ENCODE measurements around the gene ARMC9.

The ARMC9 gene

DNA sequence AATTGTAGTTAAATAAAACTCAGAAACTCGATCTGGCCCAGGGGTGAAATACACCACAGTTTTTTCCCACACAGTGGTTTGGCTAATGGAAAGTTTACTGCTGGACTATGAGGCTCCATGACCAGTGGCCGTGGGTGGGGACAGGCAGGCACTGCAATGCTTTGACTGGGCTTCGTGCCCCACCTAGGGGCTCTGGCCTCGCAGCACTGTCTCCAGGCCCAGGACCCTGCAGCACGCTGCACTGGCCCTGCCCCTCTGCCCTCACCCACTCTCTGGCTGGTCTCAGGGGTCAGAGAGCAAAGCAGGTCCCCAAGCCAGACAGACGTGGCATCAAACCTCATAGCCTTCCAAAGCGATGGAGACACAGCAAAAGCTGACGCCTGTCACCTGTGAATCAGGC, 183.7 kb downstream of the ARMC9 start:
- no peak for DNase-seq (ENCODE audit: low read depth in 3 of 3)

DNA sequence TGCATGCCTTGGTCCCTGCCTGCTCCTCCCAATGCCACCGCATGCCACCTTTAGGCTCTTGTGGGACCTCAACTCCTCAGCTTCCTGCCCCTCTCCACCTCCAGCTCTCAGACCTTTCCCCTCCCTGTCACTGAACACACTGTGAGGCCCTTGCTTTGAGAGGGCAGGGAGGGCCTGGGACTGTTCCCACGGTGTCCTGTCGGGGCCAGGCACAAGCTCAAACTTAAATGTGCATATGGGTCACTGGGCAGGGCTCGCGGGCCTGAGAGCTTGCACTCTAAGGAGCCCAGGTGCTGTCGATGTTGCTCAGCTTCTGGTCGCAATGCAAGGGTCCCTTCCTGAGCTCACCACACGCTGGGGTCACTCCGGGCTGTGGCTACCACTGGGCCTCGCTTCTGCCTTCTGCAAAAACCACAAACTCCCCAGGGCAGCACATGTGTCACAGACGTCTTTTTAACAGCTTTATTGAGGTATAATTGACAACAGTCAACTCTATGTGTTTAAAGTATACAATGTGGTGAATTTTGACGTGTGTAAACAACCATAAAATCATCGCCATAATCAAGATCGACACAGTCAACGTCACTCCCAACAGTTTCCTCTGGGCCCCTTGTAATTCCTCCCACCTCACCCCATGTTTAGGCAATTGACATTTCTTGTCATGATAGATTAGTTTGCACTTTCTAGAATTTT, 185.1 kb downstream of the ARMC9 start:
- DNase-seq (ENCODE audit: low read depth in 3 of 3), result no peak

DNA sequence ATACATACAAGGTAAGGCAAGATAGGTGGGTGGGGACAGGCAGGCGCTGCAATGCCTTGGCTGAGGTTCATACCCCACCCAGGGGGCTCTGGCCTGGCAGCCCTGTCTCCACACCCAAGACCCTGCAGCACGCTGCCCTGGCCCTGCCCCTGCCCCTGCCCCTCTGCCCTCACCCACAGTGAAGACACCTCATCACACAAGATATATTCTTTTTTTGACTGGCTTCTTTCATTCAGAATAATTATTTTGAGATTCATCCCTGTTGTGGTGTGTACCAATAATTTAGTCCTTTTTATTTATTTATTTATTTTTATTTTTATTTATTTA, 185.6 kb downstream of the ARMC9 start:
- no peak for DNase-seq (ENCODE audit: low read depth in 3 of 3)

DNA sequence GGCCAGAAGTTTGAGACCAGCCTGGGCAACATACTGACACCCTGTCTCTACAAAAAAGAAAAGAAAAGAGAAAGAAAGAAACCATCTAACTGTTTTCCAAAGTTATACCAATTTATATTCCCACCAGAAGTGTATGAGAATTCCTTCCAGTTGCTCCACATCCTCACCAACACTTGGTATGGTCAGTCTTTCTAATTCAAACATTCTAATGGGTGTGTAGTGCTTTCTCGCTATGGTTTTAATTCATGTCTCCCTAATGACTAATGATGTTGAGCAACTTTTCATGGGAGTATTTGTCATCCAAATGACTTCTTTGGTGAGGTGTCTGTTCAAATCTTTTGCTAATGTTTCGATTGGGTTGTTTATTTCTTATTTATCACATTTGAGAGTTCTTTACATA, 186.5 kb downstream of the ARMC9 start:
- no peak for DNase-seq (ENCODE audit: low read depth in 3 of 3)

DNA sequence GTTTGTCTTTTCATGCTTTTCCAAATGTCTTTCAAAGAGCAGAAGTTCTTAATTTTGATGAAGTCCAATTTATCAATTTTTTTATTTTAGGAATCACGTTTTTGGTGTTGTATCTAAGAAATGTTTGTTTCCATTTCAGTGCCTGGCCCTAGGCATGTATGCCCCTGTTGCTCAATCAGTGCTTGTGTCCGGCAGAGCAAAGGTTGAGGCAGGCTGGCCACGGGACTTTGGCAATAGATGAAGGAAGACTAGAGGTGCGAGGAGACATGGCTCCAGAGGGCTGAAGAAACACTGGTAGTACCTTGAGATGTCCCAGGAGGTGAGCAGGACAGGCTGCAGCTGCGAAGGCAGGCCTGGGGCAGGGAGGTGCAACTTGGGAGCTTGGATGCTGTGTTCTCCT, 187.0 kb downstream of the ARMC9 start:
- DNase-seq (ENCODE audit: low read depth in 3 of 3), result no peak

DNA sequence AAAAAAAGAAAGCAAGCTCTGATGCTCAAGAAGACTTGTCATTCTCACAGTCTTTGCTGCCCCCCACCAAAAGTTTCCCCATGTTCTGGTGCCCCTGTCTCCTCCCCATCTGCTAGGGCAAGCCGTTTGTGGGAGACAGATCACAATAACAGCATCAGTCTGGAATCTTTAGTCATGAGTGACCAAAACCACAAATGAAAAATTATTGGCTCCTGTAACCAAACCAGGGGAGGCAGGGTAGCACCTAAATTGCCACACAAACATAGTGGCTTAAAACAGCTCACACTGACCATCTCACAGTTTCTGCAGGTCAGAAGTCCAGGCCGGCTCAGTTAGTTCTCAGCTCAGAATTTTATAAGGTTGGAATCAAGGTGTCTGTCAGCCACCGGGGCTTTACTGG, 188.0 kb downstream of the ARMC9 start:
- no peak for DNase-seq (ENCODE audit: low read depth in 3 of 3)

DNA sequence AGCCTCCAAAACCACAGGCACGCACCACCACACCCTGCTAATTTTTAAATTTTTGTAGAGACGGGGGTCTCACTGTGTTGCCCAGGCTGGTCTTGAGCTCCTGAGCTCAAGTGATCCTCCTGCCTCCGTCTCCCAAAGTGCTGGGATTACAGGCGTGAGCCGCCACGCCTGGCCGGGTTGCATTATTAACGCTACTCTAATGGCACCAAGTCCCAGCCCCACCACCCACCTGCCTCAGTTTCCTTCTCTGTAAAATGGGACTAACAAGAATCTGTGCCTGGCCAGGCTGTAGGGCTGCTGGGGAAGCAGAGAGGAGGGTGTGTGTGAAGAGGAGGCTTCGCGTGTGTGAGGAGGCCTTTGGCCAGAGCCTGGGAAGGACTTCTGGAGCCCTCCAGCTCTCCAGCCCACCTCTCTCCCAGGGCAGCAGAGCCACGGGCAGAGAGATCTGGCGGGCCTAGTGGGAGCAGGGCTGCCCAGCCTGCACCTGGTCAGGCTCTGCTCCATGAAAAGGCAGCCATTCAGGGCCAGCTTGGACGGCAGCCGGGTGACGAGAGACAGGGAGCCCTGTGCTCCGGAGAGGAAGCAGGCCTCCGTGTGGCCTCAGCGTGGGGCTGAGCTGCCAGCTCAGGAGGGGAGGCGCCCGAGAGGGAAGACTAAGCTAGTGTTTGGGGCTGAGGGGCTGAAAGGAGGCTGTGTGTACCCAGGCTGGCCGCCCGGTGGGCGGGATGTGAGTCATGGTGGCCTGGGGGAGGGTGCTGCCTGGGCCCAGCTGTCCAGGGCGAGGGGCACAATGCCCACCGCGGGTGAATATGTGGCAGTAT, 189.7 kb downstream of the ARMC9 start:
- no peak for DNase-seq (ENCODE audit: low read depth in 3 of 3)

DNA sequence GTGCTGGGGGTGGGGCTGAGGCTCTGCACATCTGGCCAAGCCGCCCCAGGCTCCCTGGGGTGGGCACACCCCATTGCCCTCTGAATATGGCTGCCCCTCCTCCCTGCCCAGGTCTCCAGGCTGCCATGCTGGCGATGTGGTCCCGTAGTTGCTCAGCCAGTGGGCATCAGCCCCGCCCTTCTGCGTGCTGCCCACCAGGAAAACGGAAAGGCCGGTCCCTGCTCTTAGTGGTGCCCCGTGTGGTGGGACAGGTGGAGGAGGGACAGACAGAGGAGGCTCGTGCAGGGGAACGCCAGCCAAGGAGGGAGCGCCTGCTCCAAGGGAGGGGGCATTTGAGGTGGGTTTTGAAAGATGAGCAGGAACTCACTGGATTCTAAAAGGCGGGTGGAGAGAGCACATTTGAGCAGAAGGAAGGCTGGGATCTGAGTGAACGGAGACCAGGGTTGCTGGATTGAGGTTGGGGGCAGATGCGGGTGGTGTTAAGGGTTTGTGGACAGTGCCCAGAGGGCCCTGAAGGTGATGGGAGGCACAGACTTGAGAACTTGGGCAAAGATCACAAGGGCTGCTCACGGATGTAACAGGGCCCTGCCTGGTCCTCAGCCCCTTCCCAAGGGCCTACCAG, 190.4 kb downstream of the ARMC9 start:
- DNase-seq (ENCODE audit: low read depth in 3 of 3), result no peak

DNA sequence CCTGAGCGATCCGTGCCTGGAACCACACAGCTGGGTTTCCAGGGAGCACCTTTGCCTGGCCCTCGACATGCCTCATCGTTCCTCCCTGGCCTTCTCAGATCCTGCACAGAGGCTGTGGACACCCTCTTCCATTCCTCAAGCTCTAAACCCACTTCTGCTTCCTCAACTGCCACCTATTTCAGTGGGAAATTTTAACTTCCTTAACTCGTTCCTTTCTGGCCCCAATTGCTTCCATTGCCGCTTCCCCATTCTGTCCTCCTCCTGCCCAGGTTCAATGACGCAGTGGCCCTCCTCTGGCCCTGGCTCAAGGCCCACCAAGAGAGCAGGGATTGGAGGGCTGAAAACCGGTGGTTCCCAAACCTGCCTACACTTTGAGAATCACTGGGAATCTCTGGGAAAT, 192.2 kb downstream of the ARMC9 start:
- no peak for DNase-seq (ENCODE audit: low read depth in 3 of 3)

DNA sequence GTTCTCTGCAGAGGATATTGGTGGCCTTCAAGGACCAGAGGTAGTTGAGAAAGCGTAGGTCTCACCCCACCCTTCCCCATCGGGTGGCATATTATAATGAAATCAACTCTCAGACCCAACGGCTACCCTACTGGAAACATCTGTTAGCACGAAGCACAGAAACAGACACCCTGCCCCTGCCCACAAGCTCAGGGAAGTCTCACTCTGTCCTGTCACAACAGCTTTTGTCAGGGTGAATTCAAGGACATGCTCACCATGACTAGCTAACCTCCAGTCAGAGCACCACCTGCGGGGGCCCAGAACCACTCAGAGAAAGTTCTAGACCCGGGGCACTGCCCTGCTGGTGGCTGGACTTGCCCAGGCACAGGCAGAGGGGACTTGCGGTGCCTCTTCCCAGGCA, 193.6 kb downstream of the ARMC9 start:
- no peak for DNase-seq (ENCODE audit: low read depth in 3 of 3)

DNA sequence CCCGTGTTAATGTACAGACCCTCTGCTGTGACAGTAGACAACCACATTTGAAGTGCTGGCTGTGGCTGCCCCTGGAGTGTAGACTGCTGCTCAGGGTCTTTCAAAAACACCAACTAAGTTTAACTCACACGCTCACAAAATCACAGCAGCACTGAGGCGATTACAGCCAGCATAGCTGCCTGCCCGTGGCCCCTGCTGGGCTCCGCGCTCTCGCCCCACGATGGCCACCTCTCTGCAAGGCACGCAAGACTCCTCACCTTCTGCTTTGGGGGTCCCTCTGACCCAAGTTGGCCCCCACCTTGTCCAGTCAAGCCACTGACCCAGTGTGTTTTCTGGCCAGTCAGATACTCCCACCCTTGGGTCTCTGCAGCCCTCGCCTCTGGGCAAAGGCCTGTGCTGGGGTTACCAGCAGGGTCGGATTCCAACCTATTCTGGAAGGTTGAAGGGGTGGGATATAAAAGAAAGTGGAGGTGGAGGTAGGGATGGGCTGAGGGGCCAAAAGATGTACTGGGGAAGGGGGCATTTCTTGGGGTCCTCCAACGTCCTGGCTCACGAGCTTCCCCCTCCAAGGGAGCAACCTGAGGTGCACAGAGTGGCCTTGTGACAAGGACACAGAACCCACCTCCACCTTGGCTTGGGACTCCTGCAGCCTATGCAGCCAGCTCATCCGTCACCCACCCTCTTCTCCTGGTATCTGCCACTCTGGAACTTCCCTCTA, 194.2 kb downstream of the ARMC9 start:
- DNase-seq (ENCODE audit: low read depth in 3 of 3), result no peak

DNA sequence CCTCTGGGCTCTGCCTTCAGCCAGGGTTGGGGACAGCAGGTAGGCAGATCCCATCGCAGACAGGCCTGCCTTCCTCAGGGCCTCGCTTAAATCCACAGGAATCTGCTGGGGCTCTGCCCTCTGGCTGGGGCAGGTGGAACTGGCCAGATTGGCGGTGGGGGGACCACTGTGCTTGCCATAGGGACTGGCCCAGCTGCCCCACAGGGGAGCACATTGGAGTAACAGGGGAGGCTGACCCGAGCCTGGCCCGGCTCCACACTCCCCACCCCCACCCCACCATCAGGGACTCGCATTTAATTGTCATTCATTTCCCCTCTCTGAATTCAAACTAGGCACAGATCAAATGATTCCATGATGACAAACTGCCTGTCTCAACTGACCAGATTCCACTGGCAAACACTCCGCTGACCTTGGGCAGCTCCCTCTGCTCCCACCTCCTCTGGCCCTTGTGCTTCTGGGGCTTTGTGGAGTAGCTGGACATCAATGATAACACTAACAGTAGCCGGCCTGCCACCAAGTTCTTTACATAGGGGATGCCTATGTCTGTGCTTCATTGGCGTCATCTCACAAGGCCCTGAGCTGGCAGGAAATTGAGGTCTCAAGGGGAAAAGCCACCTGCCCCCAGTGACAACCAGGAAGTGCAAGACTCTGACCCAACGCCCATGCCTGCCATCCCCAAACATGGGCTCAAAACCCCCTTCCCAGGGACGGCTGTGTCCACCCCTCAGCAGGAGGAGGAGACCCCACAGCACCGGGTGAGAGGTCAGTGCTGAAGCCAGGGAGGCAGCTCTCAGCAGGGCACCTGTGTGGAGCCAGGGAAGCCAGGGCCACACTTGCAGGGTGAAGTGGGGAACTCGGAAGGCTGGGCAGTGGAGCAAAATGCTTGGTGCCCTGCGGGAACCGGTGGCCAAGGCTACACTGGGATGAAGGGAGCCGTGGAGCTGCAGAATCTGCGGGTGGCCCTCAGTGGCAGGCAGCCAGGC, 195.0 kb downstream of the ARMC9 start:
- no peak for DNase-seq (ENCODE audit: low read depth in 3 of 3)

DNA sequence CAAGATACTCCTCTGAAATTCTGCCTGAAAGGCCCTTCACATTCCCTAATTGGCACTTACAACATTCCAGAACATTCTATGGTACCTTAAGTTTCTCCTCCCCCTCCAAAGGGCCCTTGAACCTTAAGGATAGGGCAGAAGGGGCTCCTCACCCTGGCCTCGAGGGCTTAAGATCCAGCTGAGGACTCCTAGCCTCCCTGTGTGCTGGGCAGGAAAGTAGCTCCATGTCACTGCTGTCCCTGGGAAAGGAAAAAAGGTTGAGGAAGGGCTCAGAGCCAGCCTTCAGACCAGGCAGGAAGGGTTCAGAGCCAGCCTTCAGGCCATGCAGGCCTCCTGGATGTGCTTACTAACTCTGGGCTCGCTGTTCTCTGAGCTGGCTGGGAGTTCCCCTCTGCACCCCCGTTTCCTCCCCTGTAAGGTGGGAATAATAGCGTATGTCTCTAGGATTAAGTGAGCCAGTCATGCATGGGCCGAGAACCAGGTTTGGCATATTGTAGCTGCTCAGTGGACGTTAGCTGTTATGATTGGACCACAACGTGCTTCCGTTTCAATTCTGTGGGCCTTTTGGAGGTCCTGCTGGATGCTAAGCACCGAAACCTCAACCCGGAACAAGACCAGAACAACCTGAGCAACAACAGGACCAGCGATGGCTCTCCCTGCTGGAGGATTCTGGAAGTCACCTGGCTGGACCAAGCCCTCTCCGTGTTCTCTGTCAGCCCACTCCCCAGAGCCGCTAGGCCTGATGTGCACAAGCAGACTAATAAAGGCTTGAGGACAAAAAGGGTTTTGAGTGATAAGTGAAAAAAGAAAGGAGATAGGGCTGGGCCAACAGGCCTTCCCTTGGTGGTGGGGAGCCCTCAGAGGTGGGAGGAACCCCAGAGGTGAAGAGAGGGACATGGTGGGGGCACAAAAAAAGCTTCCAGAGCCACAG, 196.0 kb downstream of the ARMC9 start:
- no peak for DNase-seq (ENCODE audit: low read depth in 3 of 3)

DNA sequence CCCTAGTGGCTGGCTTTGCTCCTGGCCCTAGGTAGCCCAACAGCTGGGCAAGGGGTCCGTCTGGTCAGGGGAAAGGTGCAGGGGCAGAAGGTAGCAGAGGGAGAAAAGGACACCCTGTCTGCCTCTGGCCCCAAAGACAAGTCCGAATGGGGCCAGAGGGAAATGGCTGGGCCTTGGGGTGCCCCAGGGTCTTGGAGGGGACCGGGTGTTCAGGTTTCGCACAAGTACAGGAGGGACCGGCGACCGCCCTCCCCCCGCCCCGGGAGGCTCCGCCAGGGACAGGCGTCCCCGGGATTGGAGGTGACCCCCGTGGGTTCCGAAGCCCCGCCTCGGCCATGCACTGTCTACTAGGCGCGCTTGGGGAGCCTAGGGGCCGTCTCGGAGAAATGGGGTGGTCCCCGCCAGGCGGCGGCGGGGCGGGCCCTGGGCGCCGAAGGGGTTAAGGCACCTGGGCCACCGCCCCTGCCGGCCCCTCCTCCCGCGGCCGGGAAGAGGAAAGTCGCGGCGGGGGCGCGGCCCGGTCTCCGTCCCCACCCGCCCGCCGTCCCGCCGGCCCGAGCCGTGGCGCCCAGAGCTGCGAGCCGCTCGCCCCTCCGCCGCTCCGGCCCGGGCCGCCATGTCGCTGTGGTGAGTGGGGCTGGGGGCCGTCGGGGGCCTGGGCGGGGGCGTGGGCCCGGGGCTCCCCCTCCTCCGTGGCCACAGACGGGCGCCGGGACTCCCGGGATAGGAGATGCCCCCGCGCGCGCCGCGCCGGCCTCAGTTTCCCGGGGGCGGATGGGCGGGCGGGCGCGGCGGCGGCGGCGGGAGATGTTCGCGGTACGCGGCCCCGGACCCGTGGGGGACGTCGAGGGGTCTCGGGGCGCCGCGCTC, 197.0 kb downstream of the ARMC9 start, which contains the start of gene B3GNT7:
Gene B3GNT7, plus strand, starts transcription at position 523 of the 870 bp plus-strand sequence. Its CDS starts 94 bp downstream, at position 617.
- no peak for DNase-seq (ENCODE audit: low read depth in 3 of 3)

DNA sequence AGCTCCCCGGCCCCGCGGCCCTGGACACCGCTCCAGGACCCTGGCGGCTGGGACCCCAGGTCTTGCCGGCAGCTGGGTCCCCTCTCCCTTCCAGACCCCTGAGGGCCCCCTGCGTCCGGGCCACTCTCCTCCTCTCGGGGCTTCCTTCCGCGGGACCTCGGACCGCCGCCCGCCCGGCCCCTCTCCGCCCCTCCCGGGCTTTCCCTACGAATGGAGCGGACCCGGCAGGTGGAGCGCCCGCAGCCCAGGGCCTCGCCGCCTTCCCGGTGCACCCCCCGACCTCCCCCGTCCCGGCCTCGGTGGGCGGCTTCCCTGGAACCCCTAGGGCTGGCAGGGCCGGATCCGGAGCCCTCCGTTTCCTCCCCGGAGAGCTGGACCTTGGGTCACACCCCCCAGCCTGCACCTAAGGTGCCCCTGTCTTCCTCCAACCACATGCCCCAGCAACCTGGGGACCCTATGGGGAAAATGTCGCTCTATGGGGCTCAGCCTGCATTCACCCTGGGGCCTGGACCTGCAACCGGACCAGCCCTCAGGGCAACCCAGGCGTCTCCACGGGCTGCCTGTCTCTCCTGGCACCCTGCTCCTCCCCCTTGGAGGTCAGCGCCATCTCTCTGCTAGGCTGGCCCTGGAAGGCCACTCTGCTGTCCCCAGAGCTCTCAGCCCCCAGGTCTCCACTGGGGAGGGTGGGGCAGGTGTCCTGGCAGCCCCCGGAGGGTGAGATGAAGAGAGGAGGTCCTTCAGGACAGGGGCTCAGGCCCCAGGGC, 197.8 kb downstream of the ARMC9 start:
- no peak for DNase-seq (ENCODE audit: low read depth in 3 of 3)

DNA sequence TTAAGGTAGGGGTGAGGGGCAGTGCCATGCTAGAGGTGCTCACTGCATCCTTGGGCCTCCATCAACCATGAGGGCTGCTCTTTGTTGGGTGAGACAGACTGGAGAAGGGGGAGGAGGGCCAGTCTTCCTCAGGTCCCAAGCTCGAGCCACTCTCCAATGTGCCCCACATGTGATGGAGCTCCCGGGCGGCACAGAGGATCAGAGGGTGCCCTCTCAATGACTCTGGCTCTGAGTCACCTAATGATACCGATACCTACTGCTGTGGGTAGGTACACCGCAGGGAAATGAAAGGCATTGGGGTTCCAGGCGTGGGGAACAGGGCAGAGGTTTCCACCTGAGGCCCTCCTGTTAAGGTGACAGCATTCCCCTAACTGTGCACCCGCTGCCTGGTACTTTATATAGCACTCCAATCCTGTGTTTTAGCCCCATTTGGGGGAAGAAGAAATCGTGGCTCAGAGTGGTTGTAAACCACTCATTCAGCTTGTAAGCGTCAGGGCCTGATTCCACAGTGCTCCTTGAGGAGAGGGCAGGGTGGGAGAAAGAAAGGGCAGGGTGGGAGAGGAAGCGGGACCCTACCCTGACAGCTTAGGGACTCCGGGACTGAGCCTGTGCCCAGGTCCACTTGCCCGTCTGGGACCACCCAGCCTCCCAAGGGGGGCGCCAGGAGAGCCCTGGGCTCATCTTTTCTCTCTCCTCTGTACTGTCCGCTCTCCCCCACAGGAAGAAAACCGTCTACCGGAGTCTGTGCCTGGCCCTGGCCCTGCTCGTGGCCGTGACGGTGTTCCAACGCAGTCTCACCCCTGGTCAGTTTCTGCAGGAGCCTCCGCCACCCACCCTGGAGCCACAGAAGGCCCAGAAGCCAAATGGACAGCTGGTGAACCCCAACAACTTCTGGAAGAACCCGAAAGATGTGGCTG, 198.8 kb downstream of the ARMC9 start:
- no peak for DNase-seq (ENCODE audit: low read depth in 3 of 3)

DNA sequence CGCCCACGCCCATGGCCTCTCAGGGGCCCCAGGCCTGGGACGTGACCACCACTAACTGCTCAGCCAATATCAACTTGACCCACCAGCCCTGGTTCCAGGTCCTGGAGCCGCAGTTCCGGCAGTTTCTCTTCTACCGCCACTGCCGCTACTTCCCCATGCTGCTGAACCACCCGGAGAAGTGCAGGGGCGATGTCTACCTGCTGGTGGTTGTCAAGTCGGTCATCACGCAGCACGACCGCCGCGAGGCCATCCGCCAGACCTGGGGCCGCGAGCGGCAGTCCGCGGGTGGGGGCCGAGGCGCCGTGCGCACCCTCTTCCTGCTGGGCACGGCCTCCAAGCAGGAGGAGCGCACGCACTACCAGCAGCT, 199.5 kb downstream of the ARMC9 start:
- DNase-seq (ENCODE audit: low read depth in 3 of 3), result no peak

All from stimulated activated CD4-positive, alpha-beta T cell treated with anti-CD3 and anti-CD28 coated beads, TNF-alpha, amount 100 ng/mL, for 4 hours (primary cell).